Cortex of kidney (tissue), 1 donor: ENCODE data around the gene OR10J5.
"Not testable (repeated sequence)": the region's sequence is repeated elsewhere in the genome, so short reads cannot be mapped to it uniquely, and the experiment has no call there.

Source experiments
- DNase-seq: peaks from one replicate; lab custom pipeline; 2025; lab: John Stamatoyannopoulos, UW

OR10J5 gene

DNA sequence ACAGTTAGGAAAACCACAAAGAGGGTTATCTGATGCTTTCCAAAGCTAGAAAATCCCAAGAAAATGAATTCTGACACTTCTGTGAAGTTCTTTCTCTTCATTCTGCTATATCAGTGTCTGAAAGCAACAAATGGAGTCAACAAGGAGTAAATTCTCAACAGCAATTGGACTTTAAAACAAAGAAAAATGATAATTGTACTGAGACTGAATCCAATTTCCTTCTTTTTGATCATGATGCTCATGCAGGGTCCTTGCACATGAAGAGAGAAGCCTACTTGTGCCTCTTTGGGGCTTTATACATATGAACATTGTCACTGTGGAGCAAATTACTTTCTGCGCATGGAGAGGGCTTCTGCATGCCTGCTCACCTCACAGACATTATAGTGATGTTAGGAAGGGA is at the start of gene OR10J5:
TSS of gene OR10J5 (minus strand) at position 101 of the 400 bp plus-strand sequence. CDS start at position 101, 0 bp downstream.
- no peak for DNase-seq

DNA sequence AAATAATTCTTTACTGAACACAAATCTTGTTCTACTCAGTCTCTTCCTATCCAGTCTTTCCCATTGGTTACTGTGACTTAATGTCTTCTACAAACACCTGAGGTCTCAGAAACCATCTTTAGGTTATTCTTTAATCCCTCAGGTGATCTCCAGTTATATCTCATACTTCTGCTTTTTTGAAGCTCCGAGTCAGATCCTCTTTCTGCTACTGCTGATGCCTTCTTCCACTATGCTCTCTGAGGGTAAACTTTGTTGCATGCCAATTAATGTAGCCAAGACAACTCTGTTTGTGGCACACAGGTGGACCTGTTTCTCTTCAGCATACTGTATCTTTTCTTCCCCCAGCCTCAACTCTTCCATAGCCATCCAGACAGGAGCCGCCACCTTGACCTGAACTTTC is 48.7 kb upstream of the OR10J5 start:
- DNase-seq: no peak

DNA sequence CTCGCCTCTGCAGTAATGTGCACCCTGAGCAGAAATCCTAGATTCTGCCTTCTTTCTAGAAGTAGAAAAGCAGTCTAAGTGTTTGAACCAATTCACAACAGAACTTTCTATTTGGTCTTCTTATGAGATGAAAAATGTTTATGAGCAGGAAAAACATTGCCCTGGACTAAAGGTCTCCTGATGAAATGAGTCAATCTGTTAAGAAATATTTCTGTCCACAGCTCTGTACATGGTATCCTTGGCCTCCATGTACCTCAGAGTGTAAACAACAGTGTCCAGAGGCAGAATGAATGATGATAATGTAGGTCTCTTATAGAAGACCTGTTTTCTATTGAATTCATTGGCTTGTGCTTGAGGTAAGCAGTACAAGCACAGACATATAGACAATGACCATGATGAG is 45.6 kb upstream of the OR10J5 start:
- DNase-seq: no peak

GRCh38 chr1:159580340-159580739 is 44.5 kb upstream of the OR10J5 start:
- no peak for DNase-seq

DNA sequence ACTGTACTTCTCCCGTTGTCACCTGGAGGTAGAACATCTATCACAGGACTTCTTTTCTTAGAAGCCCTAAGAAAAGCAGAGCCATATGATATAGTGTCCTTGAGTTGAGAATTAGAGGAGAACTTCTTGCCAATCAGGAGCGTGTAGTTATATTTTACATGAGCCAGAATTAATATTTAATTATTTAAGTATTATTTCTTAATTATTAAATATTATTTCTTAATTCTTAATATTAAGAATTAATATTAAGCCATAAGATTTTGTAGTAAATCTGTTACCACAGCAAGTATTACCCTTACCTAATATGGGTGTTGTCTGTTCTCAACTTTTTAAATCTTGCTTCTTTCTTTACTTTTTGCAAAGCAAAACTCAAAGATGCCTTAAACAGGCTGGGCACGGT is 41.6 kb upstream of the OR10J5 start:
- DNase-seq: no peak

DNA sequence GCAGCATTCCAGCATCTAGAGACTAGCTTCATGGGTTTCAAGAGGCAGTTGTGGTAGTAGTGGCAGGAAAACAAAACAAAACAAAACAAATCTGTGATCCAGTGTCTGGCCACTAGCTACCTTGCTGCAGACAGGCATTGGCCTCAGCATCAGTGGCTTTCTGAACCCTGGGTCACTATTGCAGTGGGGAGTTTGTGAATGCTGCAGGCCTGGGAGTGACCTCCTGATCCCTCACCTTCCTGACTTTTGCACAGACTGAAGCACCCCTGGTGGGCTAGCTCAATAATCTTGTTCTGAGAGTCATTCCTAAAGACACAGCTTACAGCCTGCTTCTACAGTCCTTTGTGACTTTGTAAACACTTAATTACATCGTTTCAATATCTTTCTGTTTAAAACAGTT is 26.9 kb upstream of the OR10J5 start:
- no peak for DNase-seq

DNA sequence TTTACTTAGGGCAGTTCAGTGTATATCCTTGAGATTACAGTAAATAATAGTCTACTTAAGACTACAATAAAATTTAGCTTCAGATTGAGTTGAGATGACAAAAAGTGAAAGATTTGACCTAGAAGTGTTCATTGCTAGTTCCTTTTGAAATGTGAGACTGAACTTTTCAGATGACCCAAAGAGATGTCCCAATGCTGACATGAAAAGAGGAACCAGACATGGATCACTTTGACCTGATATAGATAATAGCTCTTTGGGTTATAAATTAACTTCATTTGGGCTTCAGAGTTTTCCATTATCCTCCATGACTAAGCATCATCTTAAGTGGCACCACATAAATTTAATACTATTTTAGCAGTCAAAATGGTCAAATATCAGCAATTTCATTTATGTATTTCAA is 25.7 kb upstream of the OR10J5 start:
- no peak for DNase-seq

DNA sequence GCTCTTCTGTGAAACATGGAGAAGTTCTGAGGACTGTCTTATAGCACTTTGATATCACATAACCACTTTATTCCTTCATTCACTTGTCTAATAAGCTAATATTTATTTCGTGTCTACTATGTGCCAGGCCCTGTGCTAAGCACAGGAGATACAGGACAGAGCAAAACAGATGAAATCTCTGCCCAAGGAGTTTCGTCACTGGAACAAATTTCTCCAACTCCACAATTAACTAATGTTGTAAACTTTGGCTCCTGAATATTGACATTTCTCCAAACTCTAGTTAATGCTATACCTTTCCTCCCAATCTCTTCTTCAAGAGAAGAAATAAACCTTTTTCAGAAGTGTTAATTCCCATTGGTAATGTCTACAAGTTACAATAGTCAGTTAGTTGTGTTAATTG is 24.8 kb upstream of the OR10J5 start:
- DNase-seq: no peak

DNA sequence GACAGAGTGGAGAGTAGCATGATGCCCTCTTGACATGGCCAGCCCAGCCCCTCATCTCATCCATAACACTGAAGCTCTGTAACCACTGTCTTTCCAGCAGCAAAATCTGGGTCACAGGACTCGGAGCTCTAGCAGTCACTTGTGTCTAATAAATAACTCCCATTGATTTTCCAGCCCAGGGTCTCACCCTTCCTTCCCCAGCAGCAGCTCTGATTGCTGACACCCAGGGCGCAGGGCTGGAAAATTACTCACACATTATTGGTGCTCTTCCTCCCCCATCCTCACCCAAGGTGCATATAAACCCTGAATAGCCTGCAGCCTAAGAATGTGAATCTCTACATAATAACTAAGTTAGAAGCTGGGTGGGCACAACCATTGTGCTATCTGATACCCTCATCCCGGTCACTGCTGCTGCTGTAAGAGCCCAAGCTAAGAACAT is 21.1 kb upstream of the OR10J5 start:
- no peak for DNase-seq

GRCh38 chr1:159554696-159555095 is 18.9 kb upstream of the OR10J5 start:
- no peak for DNase-seq

- no peak for DNase-seq
Measured at GRCh38 chr1:159554261-159554660, 18.5 kb upstream of the OR10J5 start.

- no peak for DNase-seq
Measured at GRCh38 chr1:159548126-159548525, 12.3 kb upstream of the OR10J5 start.

GRCh38 chr1:159532922-159533321 is 2.9 kb downstream of the OR10J5 start:
- DNase-seq: no peak

GRCh38 chr1:159524792-159525191 is 11.0 kb downstream of the OR10J5 start:
- DNase-seq: not testable (repeated sequence)

GRCh38 chr1:159510229-159510541 is 25.6 kb downstream of the OR10J5 start:
- no peak for DNase-seq

DNA sequence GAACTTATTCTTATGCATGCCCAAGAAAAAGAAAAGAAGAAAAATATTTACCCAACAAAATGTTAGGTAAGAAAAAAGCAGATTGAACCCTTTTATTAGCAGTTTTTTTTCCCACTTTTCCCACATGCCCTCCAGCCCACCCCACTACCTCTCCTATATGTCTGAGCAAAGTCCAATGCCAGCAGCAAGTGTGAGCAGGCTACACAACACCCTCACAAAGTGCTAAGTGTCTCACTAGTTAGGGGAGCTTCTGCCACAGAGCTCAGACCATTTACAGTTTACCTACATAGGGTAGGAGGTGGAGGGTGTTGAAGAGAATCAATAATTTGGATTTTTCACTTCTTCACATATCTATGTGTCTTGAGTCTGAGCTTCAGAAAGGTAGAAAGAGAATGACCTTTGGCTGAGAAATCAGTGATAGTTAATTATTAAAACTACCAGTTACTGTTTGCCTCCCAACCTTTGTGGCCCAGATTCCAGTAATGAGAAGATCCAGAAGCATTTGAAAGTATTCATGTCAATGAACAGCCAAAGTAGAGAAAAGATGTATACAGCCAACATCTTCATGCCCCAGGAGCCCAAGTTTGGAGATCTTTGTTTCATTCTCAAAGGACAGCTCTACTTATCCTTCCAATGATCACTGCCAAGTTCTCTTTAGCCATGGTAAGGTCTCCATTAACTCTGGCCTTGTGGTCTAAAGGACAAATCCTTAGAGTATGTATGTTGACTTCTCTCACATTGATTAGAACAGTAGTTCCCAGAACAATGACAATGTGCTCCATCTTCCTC is 26.2 kb downstream of the OR10J5 start:
- no peak for DNase-seq

DNA sequence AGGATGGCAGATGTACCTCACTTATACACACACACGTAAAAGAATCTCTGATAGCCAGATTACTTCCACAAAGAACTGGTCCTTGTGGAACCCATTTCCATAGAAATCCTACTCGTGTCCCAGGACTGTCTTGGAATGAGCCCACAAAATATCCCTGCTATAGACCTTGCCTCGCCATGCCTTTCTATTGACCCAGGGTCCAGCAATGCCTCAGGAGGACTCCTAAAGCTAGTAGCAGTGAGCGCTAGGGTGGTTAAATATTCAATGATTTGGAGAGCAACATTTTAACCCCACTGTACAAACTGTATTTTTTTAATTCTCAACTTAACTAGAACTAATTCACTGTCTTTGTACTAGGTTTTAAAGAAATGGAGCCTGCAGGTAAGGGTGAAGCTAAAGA is 26.9 kb downstream of the OR10J5 start:
- no peak for DNase-seq

DNA sequence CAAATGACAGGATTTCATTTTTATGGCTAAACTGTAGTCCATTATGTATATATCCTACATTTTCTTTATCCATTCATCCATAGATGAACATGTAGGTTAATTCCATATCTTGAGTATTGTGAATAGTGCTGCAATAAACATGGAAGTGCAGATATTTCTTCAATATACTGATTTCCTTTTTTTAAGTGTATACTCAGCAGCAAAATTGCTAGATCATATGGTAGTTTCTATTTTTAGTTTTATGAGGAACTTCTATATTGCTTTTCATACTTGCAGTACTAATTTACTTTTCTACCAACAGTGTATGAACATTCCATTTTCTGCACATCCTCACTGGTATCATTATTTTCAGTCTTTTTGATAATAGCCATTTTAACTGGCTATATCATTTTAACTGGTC is 30.1 kb downstream of the OR10J5 start:
- DNase-seq: no peak

DNA sequence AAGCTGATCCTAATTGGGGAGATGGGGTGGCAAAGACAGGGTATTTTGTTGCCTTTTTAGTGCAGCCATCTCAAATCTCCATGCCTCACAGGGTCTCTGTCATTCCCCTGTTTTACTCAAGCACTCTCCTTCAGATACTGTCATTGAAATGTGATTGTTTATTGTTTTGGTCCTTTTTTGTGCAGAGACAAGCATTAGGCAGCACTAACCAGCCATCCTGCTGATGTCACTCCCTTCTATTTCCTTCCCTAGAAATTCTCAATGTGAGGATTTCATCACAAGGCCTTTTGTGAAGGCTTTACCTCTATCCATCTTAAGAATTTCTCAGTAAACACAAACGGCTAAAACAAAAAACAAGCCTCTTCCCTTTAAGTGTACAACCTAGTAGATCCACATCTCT is 34.7 kb downstream of the OR10J5 start:
- DNase-seq: no peak

DNA sequence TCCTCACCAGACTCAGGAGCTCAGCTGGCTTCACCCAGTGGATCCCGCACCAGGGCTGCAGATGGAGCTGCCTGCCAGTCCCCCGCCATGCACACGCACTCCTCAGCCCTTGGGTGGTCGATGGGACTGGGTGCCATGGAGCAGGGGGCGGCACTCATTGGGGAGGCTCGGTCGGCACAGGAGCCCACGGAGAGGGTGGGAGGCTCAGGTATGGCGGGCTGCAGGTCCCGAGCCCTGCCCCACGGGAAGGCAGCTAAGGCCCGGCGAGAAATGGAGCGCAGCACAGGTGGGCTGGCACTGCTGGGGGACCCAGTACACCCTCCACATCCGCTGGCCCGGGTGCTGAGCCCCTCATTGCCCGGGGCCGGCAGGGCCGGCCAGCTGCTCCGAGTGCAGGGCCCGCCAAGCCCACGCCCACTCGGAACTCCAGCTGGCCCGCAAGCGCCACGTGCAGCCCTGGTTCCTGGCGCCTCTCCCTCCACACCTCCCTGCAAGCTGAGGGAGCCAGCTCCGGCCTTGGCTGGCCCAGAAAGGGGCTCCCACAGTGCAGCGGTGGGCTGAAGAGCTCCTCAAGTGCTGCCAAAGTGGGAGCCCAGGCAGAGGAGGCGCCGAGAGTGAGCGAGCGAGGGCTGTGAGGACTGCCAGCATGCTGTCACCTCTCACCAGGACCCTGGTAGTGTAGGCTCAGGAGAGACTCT is 41.1 kb downstream of the OR10J5 start:
- not testable (repeated sequence) for DNase-seq

- no peak for DNase-seq
Measured at GRCh38 chr1:159493354-159493753, 42.5 kb downstream of the OR10J5 start.

GRCh38 chr1:159492575-159493323 is 43.1 kb downstream of the OR10J5 start:
- no peak for DNase-seq
